GM19324 (cell line): ENCODE data around the gene UBAP2.

Experiments
- ATAC-seq: cut with Tn5 transposase; IDR thresholded peaks from one replicate; pipeline ENCODE4 v1.9.1; 2021; ENCODE audit warnings: mild to moderate bottlenecking, moderate library complexity; ENCODE audit not compliant: unreplicated experiment, low FRiP score

UBAP2 gene

GRCh38 chr9:33880211-33881089 lies 168.2 kb downstream of the UBAP2 start:
- ATAC-seq = no peak

- ATAC-seq = no peak
Measured at GRCh38 chr9:33878691-33879366, 169.9 kb downstream of the UBAP2 start.

GRCh38 chr9:33877727-33878489 lies 170.8 kb downstream of the UBAP2 start:
- no peak for ATAC-seq
